Tibial nerve (tissue), 4 donors: ENCODE results near the gene GGCT. TPM values are rescaled to one million over a fixed set of nuclear protein-coding genes. Genes with fewer than 3 reads are reported as not detected.

Source experiments
- DNase-seq, 2 donors: peaks; one replicate each; pipeline ENCODE4 v3.0.0-alpha.2; 2019; ENCODE audit warnings: low spot score in 2 of 2
- H3K27ac ChIP-seq, 4 donors: fragments of 200-600 bp; sonication (generic) in 3 of 4; one replicate each; pipeline ENCODE4 v1.5.1; 2017 to 2019; ENCODE audit warnings: mild to moderate bottlenecking in 1 of 4
- H3K27me3 ChIP-seq, 2 donors: fragments of 200-600 bp; sonication (generic) in 1 of 2; one replicate each; pipeline versions ENCODE4 v1.5.1 to v1.6.0; 2017 to 2019
- H3K36me3 ChIP-seq, 3 donors: fragments of 200-600 bp; sonication (generic); one replicate each; pipeline ENCODE4 v1.5.1; 2018 to 2019
- H3K4me1 ChIP-seq, 4 donors: fragments of 200-600 bp; sonication (generic) in 3 of 4; one replicate each; pipeline ENCODE4 v1.5.1; 2017 to 2019
- H3K4me3 ChIP-seq, 4 donors: fragments of 200-600 bp; sonication (generic) in 3 of 4; one replicate each; pipeline ENCODE4 v1.5.1; 2017 to 2019; ENCODE audit warnings: mild to moderate bottlenecking in 1 of 4, moderate library complexity in 1 of 4
- H3K9me3 ChIP-seq, 4 donors: fragments of 200-600 bp; sonication (generic) in 3 of 4; one replicate each; pipeline ENCODE4 v1.5.1; 2017 to 2019
- EP300 ChIP-seq, 2 donors: sonication (generic); formaldehyde crosslinking; IDR thresholded peaks; one replicate each; pipeline ENCODE4 v1.6.1; 2017; ENCODE audit warnings: antibody characterized with exemption in 2 of 2, mild to moderate bottlenecking in 1 of 2
- POLR2A ChIP-seq, 2 donors: fragments of 450-650 bp; IDR thresholded peaks; one replicate each; pipeline ENCODE4 v1.6.1; 2017; ENCODE audit warnings: antibody characterized with exemption in 2 of 2, mild to moderate bottlenecking in 2 of 2, moderate library complexity in 2 of 2
- WGBS, 2 donors: methylation state at CpG; one replicate each; pipeline ENCODE4 v1.1.5; 2018; 5-methylcytosine and 5-hydroxymethylcytosine counted together
- total RNA-seq, 4 donors: library from RNA; depleted of rRNA; stranded (reverse); fragments of >200 nt; gene quantifications; one replicate each; pipeline ENCODE4 v1.1.0, GENCODE V29; 2016
- TF ChIP-seq, protein P1 (sequence below), 5 experiments: fragments of 200-600 bp in 3 of 5; fragments of 450-650 bp in 2 of 5; sonication (generic) in 3 of 5; IDR thresholded peaks; one replicate each; pipeline ENCODE4 v1.5.1; 2016 to 2019; ENCODE audit warnings: antibody characterized with exemption in 5 of 5, mild to moderate bottlenecking in 3 of 5, moderate library complexity in 2 of 5

Gene GGCT, protein sequence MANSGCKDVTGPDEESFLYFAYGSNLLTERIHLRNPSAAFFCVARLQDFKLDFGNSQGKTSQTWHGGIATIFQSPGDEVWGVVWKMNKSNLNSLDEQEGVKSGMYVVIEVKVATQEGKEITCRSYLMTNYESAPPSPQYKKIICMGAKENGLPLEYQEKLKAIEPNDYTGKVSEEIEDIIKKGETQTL
- 10 to 100 TPM; 12.2 to 39.6 (median 29.6) TPM for total RNA-seq

DNA sequence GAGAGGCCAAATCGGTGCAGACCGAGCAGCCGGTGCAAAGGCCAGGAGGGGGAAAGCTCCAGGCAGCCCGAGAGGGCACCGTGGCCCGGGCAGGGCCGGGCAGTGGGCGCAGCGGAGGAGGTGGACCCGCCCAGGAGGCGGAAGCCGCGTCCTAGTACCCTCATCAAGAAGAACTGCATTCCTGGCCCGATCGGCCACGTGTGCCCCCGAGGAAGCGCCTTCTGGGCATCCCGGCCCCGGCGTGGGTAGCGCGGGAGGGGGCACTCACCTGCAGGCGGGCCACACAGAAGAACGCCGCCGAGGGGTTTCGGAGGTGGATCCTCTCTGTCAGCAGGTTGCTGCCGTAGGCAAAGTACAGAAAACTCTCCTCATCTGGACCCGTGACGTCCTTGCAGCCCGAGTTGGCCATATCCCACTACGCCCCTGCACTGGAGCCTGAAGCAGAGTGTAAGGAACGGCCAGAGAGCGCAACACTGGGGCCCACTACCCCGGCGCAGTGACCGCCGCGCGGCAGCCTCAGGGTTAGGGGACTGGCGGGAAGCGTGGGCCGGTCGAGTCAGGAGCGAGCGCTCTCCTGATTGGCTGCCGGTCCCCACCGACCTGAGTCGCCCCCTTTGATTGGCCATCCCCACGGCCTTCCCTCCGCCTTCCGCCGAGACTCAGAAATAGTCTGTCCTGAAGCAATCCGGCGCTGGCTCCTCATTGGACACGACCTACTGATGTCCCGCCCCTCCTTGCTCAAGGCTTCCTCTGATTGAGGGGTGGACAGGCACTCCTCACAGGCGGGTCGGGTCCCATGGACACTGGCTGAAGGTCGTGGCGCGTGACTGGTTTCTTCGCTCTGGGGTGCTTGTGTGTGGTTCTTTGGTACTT, at the start of gene GGCT:
Gene GGCT (minus strand): TSS at position 529 of the 873 bp plus-strand sequence. CDS start 120 bp downstream, at position 409.
- Histone ChIP-seq H3K9me3 (no peaks in the 10 kb centered on the region), H3K4me1 (peaks cover 0 to 29% (median 7%) of the 10 kb centered on the region in 4 donors), H3K4me3 (peak within 1 kb of the TSS; percentile 77 to 82 (median 80)), H3K36me3 (no peaks in the 10 kb centered on the region), H3K27ac (peak within 1 kb of the TSS; percentile 81 to 95 (median 89)), H3K27me3 (no peaks in the 10 kb centered on the region)
- TF ChIP-seq EP300 (IDR thresholded peaks at IDR 0.05) (peak in 1 of 2 donors; percentile 93), POLR2A (IDR thresholded peaks at IDR 0.05) (peak; percentile 20 to 85)
- TF ChIP-seq, protein P1, sequence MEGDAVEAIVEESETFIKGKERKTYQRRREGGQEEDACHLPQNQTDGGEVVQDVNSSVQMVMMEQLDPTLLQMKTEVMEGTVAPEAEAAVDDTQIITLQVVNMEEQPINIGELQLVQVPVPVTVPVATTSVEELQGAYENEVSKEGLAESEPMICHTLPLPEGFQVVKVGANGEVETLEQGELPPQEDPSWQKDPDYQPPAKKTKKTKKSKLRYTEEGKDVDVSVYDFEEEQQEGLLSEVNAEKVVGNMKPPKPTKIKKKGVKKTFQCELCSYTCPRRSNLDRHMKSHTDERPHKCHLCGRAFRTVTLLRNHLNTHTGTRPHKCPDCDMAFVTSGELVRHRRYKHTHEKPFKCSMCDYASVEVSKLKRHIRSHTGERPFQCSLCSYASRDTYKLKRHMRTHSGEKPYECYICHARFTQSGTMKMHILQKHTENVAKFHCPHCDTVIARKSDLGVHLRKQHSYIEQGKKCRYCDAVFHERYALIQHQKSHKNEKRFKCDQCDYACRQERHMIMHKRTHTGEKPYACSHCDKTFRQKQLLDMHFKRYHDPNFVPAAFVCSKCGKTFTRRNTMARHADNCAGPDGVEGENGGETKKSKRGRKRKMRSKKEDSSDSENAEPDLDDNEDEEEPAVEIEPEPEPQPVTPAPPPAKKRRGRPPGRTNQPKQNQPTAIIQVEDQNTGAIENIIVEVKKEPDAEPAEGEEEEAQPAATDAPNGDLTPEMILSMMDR (IDR thresholded peaks at IDR 0.05): peak in 2 of 5 experiments; percentile 39 to 52
- WGBS, 2 donors: 0 to 1% methylated on average over 42 to 57 of the region's 64 CpGs
- DNase-seq: peak; percentile 99

DNA sequence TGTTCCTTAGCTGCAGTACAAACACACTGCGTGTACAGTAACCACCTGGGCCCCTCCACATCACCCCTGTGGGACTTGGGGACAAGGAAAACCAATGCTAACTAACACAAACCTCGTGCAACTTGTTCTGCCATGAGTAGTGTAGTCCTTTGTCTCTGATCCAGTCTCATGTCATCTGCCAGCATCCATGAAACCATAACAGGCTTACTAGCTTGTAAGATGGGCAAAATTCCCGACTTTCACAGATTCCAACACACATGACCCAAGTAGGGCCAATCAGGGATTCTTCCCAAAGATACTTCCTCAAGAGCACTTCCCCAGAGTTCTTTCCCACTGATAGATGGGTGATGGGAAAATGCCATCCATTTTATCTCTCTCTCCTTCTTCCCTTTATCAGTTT, 48.9 kb upstream of the GGCT start:
- Histone ChIP-seq H3K27me3 (no peaks in the 10 kb centered on the region), H3K36me3 (peaks cover 0 to 36% (median 0%) of the 10 kb centered on the region in 3 donors), H3K9me3 (no peaks in the 10 kb centered on the region), H3K27ac (no peak overlapping the region), H3K4me1 (peaks cover 0 to 31% (median 7%) of the 10 kb centered on the region in 4 donors), H3K4me3 (no peak overlapping the region)
- 78 to 91% methylated on average over 3 of the region's 3 CpGs for WGBS, 2 donors
- DNase-seq: no peak
- TF ChIP-seq EP300 (IDR thresholded peaks at IDR 0.05) (no peak), POLR2A (IDR thresholded peaks at IDR 0.05) (no peak)
- TF ChIP-seq, protein P1 (IDR thresholded peaks at IDR 0.05): no peak

DNA sequence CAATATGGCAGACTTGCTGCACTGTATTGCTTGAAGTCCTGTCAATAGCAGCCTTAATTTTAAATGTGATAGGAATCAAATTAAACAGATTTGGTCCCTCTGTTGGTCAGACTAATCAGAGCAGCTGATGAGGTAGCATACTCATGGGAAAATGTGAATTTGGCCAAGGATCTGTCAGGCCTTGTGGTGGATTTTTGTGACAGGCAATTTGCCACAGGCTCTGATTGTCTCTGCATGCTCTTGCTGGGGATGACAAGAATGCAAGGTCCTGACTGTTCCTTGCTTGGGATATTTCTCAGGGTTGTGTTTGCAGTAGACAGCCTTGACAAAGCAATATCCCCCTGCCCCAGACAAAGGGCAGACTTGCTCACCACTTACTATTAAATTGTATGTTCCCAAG, 48.5 kb upstream of the GGCT start:
- no peak overlapping the region for H3K27ac ChIP-seq

DNA sequence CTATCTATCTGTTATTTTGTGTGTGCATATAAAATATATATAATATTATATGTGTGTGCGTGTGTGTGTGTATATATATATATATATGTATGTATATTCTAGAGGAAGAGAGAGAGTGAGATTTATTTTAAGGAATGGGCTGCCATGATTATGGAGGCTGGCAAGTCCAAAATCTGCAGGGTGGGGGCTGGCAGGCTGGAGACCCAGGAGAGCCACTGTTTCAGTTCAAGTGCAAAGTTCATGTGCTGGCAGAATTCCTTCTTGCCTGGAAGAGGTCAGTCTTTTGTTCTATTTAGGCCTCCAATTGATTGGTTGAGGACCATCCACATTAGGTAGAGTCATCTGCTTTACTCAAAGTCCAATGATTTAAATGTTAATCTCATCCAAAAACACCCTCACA, 47.7 kb upstream of the GGCT start:
- Histone ChIP-seq H3K9me3 (no peaks in the 10 kb centered on the region), H3K36me3 (peaks cover 0 to 27% (median 0%) of the 10 kb centered on the region in 3 donors), H3K4me3 (no peak overlapping the region), H3K27me3 (no peaks in the 10 kb centered on the region), H3K4me1 (peaks cover 0 to 32% (median 7%) of the 10 kb centered on the region in 4 donors), H3K27ac (no peak overlapping the region)
- no peak for DNase-seq
- 28 to 33% methylated on average over 1 of the region's 1 CpG for WGBS, 2 donors
- TF ChIP-seq, protein P1 (IDR thresholded peaks at IDR 0.05): no peak
- no peak for TF ChIP-seq POLR2A (IDR thresholded peaks at IDR 0.05)

More for the DNA sequence above, 48.5 kb upstream of the GGCT start:
- Histone ChIP-seq H3K36me3 (peaks cover 0 to 34% (median 0%) of the 10 kb centered on the region in 3 donors), H3K4me1 (peaks cover 0 to 32% (median 7%) of the 10 kb centered on the region in 4 donors), H3K4me3 (no peak overlapping the region), H3K27me3 (no peaks in the 10 kb centered on the region), H3K9me3 (no peaks in the 10 kb centered on the region)
- TF ChIP-seq POLR2A (IDR thresholded peaks at IDR 0.05): no peak
- no peak for TF ChIP-seq EP300 (IDR thresholded peaks at IDR 0.05)
- TF ChIP-seq, protein P1 (IDR thresholded peaks at IDR 0.05): no peak
- DNase-seq: no peak
